T-helper 22 cell (primary cell): Measurements from ENCODE around the gene SBNO2.

ENCODE experiments used
- DNase-seq: peaks from one replicate; pipeline ENCODE4 v3.0.0-alpha.2; 2020; ENCODE audit warnings: low read depth

The SBNO2 gene

DNA sequence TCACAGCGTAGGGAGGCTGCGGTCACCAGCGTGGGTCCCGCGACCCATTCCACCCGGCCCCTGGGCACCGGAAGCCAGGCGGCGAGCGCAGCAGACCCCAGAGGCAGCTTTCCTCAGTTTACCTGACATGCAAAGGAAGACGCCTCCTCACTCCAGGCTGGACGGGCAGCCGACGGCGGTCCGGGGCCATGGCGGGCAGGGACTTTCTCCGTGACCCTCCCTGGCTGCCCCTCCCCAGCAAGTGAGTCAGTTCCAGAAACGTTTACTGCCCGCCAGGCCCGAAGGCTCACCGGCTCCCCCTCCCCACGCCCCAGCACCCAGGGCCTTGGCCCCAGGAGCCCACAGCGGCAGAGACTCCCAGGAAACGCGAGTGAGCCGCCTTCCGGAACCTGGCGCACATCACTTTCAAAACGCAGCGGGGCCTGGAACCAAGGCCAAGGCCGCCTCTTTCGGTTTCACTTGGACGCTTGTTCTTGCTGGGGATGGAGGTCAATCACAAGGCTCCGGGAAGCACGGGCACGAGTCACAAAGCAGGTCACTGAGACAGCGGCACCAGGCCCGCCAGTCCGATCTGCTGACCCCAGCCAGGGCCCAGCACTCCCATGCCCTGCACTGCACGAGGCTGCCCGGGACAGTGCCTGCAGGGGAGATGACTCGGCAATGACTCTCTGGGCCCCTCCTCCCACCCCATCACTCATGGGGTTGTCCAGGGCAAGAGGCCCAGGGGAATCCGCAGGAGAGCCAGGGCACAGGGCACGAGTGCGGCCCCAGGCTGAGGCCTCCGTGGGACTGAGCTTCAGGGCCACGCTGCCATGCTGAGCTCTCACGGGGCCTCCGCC, 5.3 kb downstream of the SBNO2 start:
- no peak for DNase-seq

DNA sequence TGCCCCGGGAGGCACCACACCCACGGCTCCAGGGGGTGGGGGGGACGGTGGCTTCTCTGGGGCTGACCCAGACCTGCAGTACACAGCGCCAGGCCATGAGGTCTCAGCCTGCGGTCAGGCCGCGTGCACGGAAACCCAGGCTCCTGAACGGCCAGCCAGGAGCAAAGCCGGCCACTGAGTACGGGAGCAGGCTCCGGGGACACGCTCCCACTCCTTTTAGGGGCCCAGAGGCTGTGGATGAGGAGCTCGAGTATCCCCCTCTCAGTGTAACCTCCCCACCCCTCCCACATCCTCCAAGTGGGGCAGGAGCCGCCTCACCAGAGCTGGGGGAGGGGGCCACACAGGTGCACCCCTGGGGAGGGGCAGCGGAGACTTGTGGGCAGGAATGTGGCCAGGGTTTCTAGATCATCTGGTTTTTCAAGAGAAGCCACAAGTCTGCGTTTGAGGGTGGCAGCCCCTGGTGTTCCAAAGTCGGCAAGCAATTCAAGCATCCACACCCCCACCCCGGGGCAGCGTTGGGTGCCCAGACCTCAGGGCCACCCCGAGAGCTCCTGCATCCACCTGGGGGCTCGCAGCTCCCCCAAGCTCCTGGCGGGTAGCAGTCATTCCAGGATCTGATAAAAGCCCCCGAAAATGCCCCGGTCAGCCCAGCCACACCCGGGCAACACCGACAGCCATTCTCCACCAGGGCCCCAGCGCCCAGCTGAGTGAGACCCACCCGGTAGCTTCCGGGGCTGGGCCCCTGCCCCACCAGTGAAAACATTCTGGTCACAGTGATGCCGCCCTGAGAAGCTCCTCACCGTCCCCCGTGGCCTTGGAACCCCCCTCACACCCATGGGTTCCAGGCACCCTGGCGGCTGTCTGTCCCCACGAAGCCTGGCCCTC, 6.1 kb downstream of the SBNO2 start:
- DNase-seq = no peak

DNA sequence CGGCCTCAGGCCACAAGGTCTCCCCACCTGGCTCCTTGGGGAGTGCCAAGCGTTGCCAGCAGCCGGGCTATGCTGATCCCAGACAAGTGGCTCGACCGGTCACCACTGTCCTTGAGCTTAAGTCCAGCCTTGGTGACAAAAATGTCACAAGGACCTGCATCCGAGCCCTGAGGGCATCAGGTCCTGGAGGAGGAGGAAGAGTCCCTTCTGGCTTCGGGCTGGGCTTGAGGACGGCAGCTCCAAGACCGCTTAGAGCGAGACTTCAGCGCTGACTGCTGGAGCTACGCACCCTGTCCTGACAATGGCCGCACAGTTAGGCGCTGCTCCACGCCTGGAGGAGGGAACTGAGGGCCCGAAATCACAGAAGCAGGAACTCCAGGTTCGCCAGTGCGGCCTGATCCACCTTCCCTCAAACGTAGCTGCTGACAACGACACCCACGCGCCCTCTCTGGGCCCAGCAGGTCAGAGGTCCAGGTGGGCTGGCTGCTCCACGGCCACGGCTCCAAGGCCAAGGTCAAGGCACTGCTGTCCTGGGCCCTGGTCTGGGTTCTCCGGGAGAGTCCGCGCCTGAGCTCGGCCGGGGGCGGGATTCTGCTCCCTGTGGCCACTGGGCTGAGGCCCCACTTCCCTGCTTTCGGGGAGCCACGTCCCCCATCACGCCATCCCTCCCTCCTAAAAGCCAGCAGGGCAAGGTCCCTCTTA, 7.0 kb downstream of the SBNO2 start:
- no peak for DNase-seq

DNA sequence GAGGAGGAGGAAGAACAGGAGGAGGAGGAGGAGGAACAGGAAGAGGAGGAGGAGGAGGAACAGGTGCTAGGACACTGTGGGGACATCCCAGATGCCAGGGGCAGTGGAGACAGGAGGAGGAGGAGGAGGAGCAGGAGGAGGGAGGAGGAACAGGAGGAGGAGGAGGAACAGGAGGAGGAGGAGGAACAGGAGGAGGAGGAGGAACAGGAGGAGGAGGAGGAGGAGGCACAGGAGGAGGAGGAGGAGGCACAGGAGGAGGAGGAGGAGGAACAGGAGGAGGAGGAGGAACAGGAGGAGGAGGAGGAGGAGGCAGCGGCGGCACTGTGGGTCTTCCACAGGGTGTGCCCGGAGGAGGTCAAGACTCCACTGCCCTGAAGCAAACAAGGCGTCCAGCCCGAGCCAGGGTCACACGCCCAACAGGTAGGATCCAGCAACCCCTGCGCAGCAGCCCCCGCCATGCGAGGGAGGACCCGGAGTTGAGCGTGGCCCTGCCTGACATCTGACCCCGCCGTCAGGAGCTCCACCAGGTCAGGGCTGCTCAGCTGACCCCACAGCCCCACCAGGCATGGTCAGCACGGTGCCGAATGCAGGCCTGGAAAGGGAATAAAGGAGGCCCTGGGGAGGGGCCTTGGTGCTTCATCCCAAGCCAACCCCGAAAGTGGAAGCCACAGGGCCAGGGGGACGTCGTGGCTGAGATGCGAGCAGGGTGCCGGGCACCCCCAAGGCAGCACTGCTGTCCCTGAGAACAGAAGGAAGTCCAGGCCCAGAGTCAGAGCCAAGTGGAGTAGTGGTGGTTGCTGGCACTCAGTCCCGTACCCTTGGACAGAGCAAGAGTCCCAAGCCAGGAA, 9.2 kb downstream of the SBNO2 start:
- no peak for DNase-seq

DNA sequence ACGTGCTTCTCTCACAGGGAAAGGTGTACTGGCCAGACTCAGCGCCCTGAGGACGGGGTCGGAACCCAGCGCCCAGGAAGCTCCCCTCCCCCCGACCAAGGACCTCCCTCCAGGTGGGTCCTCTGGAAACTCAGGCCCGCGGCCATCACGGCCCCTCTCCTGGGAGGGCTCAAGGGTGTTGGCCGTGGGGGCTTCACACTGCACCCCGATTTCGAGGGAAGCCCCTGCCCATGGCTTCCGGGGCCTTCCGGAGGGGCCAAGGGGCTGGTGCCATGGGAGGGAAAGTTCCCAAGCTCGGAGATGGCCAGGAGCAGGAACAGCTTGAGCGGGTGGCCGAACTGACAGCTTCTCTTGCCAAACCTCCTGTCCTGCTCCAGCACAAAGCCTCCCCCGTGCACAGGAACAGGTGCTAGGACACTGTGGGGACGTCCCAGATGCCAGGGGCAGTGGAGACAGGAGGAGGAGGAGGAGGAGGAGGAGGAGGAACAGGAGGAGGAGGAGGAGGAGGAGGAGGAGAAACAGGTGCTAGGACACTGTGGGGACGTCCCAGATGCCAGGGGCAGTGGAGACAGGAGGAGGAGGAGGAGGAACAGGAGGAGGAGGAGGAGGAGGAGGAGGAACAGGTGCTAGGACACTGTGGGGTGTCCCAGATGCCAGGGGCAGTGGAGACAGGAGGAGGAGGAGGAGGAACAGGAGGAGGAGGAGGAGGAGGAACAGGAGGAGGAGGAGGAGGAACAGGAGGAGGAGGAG, 10.0 kb downstream of the SBNO2 start:
- DNase-seq = no peak

DNA sequence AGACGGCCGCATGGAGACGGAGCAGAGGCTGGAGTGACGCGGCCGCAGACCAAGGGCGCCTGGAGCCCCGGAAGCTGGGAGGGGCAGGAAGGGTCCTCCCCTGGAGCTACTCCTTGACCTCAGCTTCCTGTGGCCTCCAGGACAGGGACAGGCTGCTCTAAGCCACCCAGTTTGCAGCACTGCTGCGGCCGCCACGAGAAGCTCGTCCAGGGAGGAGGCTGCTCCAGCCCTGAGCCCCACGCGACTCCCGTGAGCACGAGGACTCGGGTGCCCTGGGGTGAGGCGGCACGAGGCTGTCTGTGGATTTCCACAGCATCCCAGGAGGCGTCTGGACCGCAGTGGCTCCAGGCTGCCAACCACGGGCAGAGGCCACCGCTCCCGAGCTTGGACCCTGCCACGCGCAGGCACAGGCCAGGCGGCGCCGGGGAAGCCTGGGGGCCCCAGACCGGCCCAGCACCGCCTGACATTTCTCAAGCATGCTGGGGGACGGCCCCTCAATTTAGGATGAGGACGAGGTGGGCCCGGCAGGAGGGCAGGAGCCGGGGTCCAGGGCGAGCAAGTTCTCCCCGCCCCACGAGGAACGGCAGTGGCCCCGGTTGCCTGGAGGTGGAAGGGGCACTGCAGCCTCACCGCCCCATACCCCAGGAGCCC, 10.7 kb downstream of the SBNO2 start:
- DNase-seq = no peak

DNA sequence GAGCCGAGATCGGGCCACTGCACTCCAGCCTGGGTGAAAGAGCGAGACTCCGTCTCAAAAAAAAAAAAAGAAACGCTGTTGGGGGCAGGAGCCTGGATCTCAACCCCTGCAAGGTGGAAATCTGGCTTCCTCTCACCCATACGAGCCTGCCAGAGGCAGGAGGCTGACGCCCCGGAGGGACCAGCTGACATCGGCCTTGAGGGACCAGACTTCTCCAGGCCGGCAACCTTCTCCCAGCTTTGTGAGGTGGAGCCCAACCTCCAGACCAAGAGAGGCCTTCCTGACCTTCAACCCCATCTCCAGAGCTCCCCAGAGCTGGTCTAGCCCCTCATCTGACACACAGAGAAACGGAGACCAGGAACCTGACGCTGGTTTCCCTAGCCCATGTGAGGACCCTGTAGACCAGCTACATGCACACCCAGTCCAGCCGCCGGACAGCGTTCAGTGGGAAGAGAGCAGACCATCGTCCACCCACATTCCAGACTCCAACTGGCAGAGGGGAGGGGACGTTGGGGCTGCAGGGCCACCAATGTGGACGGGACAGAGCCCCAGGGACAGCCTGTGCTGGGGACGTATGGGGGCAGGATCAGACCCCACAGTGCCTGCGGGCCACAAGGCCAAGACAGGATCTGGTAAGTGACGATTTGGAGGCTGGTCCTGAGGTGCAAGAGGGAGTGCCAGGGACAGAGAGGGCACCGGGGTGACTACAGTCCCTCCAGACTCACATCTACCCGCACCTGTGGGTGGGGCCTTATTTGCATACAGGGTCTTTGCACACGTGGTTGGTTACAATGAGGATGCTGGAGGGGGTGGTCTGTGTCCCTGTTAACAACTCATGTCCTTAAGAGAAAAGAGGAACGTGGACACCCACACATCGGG, 11.4 kb downstream of the SBNO2 start:
- DNase-seq = no peak

DNA sequence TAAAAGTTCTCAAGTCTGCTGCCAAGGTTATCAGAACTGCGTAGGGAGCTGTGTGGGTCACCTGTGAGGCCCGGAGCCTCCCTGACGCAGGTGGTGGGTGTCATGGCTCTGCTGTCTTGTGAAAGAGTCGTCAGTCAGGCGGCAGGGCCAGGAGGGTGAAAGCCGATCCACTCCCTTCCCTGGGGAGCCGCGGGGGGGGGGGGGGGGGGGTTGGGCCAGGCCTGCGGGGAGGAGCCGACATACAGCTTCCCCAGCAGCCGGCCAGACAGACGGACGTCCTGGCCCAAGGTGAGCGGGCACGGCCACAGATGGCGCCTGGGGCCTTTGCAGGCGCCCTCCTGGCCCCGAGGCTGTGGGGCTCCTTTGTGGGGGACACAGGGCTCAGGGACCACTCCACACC, 12.4 kb downstream of the SBNO2 start:
- no peak for DNase-seq

DNA sequence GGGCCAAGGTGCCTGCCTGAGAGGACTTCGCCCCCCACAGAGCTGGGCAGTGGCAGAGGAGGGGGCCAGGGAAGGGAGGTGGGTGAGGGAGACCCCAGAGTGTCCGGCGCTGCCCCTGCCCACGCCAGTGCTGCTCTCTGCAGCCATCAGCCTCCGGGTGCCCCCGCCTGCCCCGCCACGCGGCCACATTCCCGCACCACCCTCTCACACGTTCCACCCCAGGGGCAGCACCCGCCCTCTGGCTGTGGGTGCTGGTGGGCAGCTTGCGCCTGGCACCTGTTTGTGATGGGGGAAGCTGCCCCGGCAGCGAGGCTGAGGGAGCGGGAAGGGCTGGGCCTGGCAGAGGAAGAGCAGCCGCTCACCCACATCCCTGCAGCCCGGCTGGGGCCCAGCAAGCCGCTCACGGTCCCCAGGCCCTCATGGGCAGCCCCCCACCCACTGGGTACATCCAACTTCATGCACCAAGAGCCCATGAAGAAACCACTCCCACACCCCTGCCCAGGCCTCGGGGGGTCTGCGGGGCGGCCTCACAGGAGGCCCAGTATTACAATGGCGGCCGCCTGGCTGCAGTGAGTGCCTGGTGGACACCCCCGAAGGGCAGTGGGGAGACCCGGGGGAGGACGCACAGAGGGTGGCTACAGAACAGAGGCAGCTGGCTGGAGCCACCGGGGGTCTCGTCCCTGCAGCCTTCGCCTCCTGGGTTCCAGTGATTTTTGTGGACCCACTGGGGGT, 14.0 kb downstream of the SBNO2 start:
- no peak for DNase-seq

DNA sequence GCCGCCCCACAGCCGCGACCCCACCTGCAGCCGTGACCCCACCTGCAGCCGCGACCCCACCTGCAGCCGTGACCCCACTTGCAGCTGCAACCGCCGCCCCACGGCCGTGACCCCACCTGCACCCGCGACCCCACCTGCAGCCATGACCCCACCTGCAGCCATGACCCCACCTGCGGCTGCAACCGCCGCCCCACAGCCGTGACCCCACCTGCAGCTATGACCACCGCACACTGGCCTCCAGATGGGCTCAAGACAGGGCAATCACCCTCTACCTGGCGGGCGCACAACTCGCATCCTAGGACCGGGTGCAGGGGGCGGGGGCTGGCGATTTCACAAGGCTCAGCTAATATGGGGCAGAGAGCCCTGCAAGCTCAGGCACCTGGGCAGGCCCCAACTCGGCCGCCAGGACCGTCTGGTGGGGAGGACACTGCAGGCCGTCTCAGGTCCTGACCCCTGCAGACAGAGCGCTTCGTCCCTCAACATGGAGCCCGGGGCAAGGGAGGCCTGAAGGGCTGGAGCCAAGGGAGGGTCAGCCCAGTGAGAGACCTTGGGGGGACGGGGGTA, 15.1 kb downstream of the SBNO2 start:
- no peak for DNase-seq

DNA sequence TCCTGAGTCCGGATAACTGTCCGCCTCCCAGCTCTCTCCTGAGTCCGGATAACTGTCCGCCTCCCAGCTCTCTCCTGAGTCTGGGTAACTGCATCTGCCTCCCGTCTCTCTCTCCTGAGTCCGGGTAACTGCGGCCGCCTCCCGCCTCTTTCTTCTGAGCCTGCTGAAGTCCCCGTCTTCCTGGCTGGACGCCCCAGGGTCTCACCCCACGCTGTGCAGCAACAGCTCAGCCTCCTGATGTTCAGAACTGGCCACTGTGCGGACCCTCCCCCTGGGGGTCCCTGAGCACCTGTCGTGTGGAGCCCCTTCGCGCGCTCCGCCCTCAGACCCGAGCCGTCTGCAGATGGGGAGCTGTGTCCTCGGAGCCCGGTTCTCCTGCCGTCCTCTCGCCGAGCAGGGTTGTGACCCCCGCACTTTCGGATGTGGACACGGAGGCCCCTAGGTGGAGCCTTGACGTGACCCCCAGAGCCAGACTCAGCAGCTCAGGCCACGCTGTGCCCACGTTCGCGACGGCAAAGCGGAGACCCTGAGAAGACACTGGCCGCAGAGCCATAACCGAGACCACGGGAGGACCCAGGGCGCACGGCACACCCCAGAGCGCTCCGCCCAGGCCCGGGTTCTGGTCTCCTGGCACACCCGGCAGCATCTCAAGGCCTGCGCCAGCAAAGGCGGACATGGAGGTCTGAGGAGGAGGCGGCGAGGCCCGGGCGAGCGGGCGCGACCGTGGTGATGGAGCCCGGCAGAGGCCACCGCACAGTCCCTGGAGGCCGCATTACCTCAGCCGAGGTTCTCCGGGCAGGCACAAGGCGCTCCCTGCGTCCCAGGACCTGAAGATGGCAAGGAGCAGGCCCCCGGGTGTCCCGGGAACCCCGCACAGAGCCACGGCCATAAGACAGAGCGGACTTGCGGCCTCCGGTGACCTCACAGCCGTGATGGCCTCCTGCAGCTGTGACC, 15.9 kb downstream of the SBNO2 start:
- DNase-seq = no peak

DNA sequence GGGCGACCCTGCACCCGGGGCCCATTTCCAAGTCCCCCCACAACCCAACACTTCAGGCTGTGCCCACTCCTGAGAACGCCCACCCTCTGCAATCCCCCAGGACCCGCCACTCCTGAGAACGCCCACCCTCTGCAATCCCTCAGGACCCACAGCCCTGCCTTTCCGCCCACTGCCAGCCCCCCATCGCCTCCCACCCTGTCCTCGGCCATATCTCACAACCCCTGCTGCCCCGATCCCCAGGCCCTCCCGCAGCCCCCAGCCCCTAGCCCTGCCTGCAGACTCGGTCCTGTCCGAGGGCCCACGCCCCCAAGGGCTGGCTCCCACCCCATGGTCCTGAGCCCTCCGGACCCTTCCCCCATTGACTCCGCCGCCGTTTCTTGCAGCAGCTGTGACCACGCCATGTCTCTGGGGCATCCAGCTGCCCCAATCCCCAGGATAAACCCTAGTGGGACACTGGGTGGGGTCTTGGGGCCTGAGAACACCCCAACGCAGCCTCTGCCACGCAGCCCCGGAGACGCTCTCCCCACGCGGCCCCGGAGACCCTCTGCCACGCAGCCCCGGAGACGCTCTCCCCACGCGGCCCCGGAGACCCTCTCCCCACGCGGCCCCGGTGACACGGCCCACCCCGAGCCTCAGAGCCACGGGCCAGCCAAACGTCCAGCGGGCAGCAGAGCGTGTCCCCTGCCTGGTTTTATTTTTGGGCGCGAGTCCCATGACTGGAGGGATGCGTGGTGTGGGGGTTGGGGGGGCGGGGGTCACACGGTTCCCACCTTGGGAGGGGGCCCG, 17.0 kb downstream of the SBNO2 start:
- no peak for DNase-seq

DNA sequence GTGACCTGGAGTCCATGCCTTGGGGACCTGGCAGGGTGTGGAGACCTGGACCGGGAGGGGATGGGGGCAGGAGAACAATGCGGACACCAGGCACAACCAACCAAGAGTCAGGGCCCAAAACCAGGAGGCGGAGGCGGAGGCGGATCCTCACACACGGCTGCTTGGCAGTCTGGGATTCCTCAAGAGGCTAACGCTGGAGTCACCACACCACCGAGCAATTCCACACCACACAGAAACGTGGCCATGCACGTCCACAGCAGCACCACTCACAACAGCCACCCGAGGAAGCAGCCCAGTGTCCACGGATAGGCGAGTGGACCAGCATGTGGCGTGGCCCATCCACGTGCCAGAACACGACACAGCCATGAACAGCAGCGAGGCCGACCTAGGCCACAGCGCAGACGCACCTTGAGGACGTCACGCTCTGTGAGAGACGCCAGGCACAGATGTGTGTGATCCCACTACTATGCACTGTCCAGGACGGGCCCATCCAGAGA, 17.7 kb downstream of the SBNO2 start:
- DNase-seq = no peak

DNA sequence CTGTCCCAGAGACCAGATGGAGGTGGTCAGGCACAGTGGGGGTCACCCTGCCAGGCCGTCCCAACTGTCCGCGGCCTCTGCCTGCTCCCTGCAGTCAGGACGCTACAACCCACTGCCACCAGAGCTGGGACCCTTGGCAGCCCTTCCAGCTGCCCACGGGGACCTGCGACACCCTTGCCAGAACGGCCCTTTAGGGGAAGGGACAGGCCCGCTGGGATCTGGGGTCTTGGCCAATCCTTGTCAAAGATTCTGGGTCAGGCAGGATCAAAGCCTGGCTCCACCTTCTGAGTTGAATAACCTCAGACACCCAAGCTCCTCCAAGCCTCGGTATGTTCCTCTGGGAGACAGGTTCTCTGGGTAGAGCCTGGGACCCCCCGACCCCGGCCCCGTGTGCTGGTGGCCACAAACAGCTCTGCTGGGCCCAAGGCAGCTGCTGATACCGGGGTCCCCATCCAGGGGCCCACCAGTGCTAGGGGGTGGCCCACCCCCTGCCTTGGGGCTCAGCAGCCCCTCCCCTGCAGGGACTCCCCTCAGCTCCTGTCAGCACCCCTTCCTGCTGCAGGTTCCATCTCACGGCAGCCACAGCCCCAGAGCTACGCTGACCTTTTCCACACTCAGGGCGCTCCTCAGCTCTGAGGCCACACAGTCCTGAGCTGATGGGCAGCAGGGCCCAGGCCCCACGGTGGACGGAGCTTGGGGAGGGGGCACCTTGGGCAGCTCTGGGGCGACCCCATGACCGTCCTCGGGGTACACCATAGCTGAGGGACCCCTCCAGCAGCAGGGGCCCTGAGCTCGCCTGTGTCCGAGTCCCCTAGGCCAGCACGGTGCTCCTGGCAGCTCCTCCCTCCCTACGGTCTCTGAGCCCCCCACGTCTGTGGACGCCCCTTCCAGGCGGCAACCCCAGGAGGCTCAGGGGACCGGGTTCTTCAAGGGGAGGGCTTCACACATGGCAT, 18.4 kb downstream of the SBNO2 start:
- DNase-seq = no peak

DNA sequence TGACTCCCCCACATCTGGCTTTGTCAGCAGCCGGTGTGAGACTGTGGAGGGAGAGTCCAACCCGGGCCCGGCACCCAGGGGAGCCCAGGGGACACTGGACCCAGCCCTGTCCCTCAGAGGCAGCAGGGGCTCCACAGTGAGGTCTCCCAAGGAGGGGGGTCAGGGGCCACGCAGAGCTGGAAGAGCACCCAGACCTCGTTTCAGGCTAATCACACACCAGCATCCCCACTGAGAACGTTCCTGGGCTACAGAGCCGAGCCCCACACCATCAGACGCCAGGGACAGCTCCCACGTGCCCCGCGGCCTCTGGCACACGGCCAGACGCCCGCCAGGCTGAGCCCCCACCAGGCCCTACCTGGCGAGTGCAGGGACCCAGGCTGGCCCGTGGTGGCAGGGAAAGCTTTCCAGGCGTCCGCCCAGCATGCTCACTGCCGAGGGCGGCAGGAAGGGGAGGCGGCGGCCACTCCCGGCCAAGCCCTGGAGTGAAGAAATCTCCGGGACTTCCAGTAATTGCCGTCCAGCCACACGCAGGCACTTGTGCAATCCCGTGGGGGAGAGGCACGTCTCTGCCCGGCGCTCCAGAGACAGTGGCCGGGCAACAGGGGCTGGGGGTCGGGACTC, 19.2 kb downstream of the SBNO2 start:
- no peak for DNase-seq
